GM21381 (cell line): Measurements from ENCODE around the gene LRRC75B.

ENCODE experiments used
- ATAC-seq: cut with Tn5 transposase; IDR thresholded peaks from one replicate; pipeline ENCODE4 v1.9.1; 2021; ENCODE audit warnings: mild to moderate bottlenecking, moderate library complexity; ENCODE audit not compliant: unreplicated experiment

Gene LRRC75B

GRCh38 chr22:24587948-24588347 lies 4.9 kb downstream of the LRRC75B start:
- no peak for ATAC-seq

- ATAC-seq = no peak
Measured at GRCh38 chr22:24587251-24587650, 5.6 kb downstream of the LRRC75B start.

GRCh38 chr22:24585927-24586546 lies 6.8 kb downstream of the LRRC75B start:
- no peak for ATAC-seq

- no peak for ATAC-seq
Measured at GRCh38 chr22:24585461-24585860, 7.4 kb downstream of the LRRC75B start.

- no peak for ATAC-seq
Measured at GRCh38 chr22:24584871-24585411, 7.9 kb downstream of the LRRC75B start.

- ATAC-seq = no peak
Measured at GRCh38 chr22:24584166-24584790, 8.6 kb downstream of the LRRC75B start.

- ATAC-seq = no peak
Measured at GRCh38 chr22:24583221-24584165, 9.4 kb downstream of the LRRC75B start.

GRCh38 chr22:24582056-24582814 lies 10.6 kb downstream of the LRRC75B start:
- no peak for ATAC-seq

GRCh38 chr22:24580276-24580675 lies 12.6 kb downstream of the LRRC75B start:
- ATAC-seq = no peak

- no peak for ATAC-seq
Measured at GRCh38 chr22:24579258-24579601, 13.6 kb downstream of the LRRC75B start.

- no peak for ATAC-seq
Measured at GRCh38 chr22:24578355-24579257, 14.3 kb downstream of the LRRC75B start.

- no peak for ATAC-seq
Measured at GRCh38 chr22:24576778-24577177, 16.1 kb downstream of the LRRC75B start.

- no peak for ATAC-seq
Measured at GRCh38 chr22:24571266-24571665, 21.6 kb downstream of the LRRC75B start.

- no peak for ATAC-seq
Measured at GRCh38 chr22:24567668-24568067, 25.2 kb downstream of the LRRC75B start.

GRCh38 chr22:24566899-24567511 lies 25.9 kb downstream of the LRRC75B start:
- ATAC-seq = no peak

GRCh38 chr22:24565077-24565476 lies 27.8 kb downstream of the LRRC75B start:
- ATAC-seq = no peak

- ATAC-seq = no peak
Measured at GRCh38 chr22:24564376-24565058, 28.4 kb downstream of the LRRC75B start.

- ATAC-seq = no peak
Measured at GRCh38 chr22:24563246-24563645, 29.6 kb downstream of the LRRC75B start.

GRCh38 chr22:24559471-24559870 lies 33.4 kb downstream of the LRRC75B start:
- ATAC-seq = no peak
